ENCODE measurements around the gene TMEM184C.

Gene TMEM184C

GRCh38 chr4:147591106-147591505 is 26.1 kb upstream of the TMEM184C start:
- Histone ChIP-seq H3K36me3 (replicated peaks) (no peaks in the 10 kb centered on the region), H3K27me3 (replicated peaks) (no peaks in the 10 kb centered on the region), H3K4me3 (ENCODE audit: low read depth, low read length) (no peak overlapping the region), H3K27ac (peak overlapping the region; percentile 87)
- DNase-seq, result no peak
- TF ChIP-seq CTCF (IDR thresholded peaks at IDR 0.05; ENCODE audit: low read depth, low read length, missing control alignments), result no peak
- in situ Hi-C loops (cut with HindIII; ENCODE audit: low pct_ligation_motif_present, low sequenced_read_pairs), result loop anchor here (25.0 kb wide), 1 partner anchor 479 kb away; no protein-coding TSS in a partner anchor

- in situ Hi-C loops (cut with HindIII; ENCODE audit: low pct_ligation_motif_present, low sequenced_read_pairs), result loop anchor here (25.0 kb wide), 1 partner anchor 482 kb away; no protein-coding TSS in a partner anchor
- H3K4me3 ChIP-seq (ENCODE audit: low read depth, low read length), result no peak overlapping the region
- H3K36me3 ChIP-seq (replicated peaks), result no peaks in the 10 kb centered on the region
- DNase-seq, result no peak
- H3K27me3 ChIP-seq (replicated peaks), result no peaks in the 10 kb centered on the region
- H3K27ac ChIP-seq, result no peak overlapping the region
- TF ChIP-seq CTCF (IDR thresholded peaks at IDR 0.05; ENCODE audit: low read depth, low read length, missing control alignments), result peak; percentile 42
These were observed 23.1 kb upstream of the TMEM184C start for GRCh38 chr4:147594107-147594506.

- no peaks in the 10 kb centered on the region for H3K36me3 ChIP-seq (replicated peaks)
- no peak for TF ChIP-seq CTCF (IDR thresholded peaks at IDR 0.05; ENCODE audit: low read depth, low read length, missing control alignments)
- H3K27me3 ChIP-seq (replicated peaks), result no peaks in the 10 kb centered on the region
- no peak for DNase-seq
- H3K4me3 ChIP-seq (ENCODE audit: low read depth, low read length), result no peak overlapping the region
- in situ Hi-C loops (cut with HindIII; ENCODE audit: low pct_ligation_motif_present, low sequenced_read_pairs), result loop anchor here (25.0 kb wide), 1 partner anchor 482 kb away; no protein-coding TSS in a partner anchor
- no peak overlapping the region for H3K27ac ChIP-seq
These were observed 22.6 kb upstream of the TMEM184C start for GRCh38 chr4:147594578-147594977.

- no peak for DNase-seq
- Histone ChIP-seq H3K36me3 (replicated peaks) (no peaks in the 10 kb centered on the region), H3K27me3 (replicated peaks) (no peaks in the 10 kb centered on the region), H3K27ac (no peak overlapping the region), H3K4me3 (ENCODE audit: low read depth, low read length) (no peak overlapping the region)
- TF ChIP-seq CTCF (IDR thresholded peaks at IDR 0.05; ENCODE audit: low read depth, low read length, missing control alignments), result no peak
- in situ Hi-C loops (cut with HindIII; ENCODE audit: low pct_ligation_motif_present, low sequenced_read_pairs), result loop anchor here (25.0 kb wide), 1 partner anchor 484 kb away; no protein-coding TSS in a partner anchor
These were observed 20.8 kb upstream of the TMEM184C start for GRCh38 chr4:147596377-147596776.

GRCh38 chr4:147596981-147597380 is 20.2 kb upstream of the TMEM184C start:
- in situ Hi-C loops (cut with HindIII; ENCODE audit: low pct_ligation_motif_present, low sequenced_read_pairs), result loop anchor here (25.0 kb wide), 1 partner anchor 485 kb away; no protein-coding TSS in a partner anchor
- Histone ChIP-seq H3K27ac (no peak overlapping the region), H3K27me3 (replicated peaks) (no peaks in the 10 kb centered on the region), H3K4me3 (ENCODE audit: low read depth, low read length) (no peak overlapping the region), H3K36me3 (replicated peaks) (no peaks in the 10 kb centered on the region)
- DNase-seq, result peak; percentile 77
- no peak for TF ChIP-seq CTCF (IDR thresholded peaks at IDR 0.05; ENCODE audit: low read depth, low read length, missing control alignments)

GRCh38 chr4:147597561-147597960 is 19.6 kb upstream of the TMEM184C start:
- in situ Hi-C loops (cut with HindIII; ENCODE audit: low pct_ligation_motif_present, low sequenced_read_pairs), result loop anchor here (25.0 kb wide), 1 partner anchor 485 kb away; no protein-coding TSS in a partner anchor

More at GRCh38 chr4:147597561-147597960, 19.6 kb upstream of the TMEM184C start:
- Histone ChIP-seq H3K27me3 (replicated peaks) (no peaks in the 10 kb centered on the region), H3K4me3 (ENCODE audit: low read depth, low read length) (no peak overlapping the region), H3K36me3 (replicated peaks) (no peaks in the 10 kb centered on the region), H3K27ac (no peak overlapping the region)
- TF ChIP-seq CTCF (IDR thresholded peaks at IDR 0.05; ENCODE audit: low read depth, low read length, missing control alignments), result no peak
- no peak for DNase-seq
